ENCODE measurements around the gene TP53BP2.

DNA sequence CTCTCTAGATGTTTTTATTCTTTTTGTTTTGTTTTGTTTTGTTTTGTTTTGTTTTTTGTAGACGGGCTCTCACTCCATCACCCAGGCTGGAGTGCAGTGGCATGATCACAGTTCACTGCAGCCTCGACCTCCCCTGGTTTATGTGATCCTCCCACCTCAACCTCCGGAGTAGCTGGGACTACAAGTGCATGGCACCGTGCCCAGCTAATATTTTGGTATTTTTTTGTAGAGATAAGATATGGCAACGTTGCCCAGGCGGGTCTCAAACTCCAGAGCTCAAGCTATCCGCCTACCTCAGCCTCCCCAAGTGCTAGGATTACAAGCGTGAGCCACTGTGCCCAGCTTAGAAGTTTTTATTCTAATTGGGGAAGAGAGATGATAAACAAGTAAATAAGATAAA lies 13.3 kb upstream of the TP53BP2 start:
- TF ChIP-seq, protein P1, sequence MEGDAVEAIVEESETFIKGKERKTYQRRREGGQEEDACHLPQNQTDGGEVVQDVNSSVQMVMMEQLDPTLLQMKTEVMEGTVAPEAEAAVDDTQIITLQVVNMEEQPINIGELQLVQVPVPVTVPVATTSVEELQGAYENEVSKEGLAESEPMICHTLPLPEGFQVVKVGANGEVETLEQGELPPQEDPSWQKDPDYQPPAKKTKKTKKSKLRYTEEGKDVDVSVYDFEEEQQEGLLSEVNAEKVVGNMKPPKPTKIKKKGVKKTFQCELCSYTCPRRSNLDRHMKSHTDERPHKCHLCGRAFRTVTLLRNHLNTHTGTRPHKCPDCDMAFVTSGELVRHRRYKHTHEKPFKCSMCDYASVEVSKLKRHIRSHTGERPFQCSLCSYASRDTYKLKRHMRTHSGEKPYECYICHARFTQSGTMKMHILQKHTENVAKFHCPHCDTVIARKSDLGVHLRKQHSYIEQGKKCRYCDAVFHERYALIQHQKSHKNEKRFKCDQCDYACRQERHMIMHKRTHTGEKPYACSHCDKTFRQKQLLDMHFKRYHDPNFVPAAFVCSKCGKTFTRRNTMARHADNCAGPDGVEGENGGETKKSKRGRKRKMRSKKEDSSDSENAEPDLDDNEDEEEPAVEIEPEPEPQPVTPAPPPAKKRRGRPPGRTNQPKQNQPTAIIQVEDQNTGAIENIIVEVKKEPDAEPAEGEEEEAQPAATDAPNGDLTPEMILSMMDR (IDR thresholded peaks at IDR 0.05 in 4 of 5, conservative IDR thresholded peaks at IDR 0.05 in 1 of 5): no peak
- TF ChIP-seq POLR2A (IDR thresholded peaks at IDR 0.05): no peak

All from gastrocnemius medialis (tissue), 4 donors.